ENCODE data around the gene LLGL1. TPM values are rescaled to one million over a fixed set of nuclear protein-coding genes. Genes with fewer than 3 reads are reported as not detected.

Gene LLGL1
- total RNA-seq, 2 experiments from 2014 or later, result 17.5 to 18.4 TPM

DNA sequence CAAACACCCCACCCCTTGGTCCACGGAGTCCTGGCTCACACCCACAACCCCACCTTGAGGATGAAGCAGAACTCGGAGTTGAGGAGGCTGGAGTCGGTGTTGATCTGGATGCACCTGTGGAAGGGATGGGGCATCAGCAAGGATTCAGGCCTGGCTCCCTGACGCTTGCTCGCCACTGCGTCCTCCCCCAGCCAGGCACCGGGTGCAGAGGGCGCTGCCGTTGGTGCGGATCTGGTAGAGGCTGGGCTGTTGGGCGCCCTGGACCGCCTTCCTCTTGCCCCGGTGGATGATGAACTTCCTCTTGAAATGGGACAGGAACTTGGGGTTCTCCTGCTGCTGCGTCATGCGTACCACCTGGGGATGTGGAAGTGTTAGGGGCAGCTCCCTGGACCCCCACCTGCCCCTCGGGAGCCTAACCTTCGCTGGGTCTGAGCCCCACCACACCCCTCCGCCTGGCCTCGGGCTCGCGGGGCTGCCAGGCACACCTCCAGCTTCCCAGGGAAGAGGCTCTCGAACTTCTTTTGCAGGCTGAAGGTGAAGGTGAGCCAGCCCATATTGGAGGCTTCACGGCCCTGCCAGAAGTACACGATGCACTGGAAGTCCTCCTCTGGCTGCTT, 20.8 kb downstream of the LLGL1 start:
- no peak for ATAC-seq
- H3K27me3 Mint-ChIP-seq, result no peaks in the 10 kb centered on the region
- no peaks in the 10 kb centered on the region for H3K4me1 Mint-ChIP-seq
- peaks cover 25% of the 10 kb centered on the region for H3K36me3 Mint-ChIP-seq (ENCODE audit: low read depth)
- CTCF ChIA-PET, result no interaction called here
- POLR2A ChIA-PET, result no interaction called here
- no peak overlapping the region for H3K27ac Mint-ChIP-seq
- intact Hi-C loops (cut with DNase I, micrococcal nuclease), result loop anchor here in 1 of 2 experiments (5.0 kb wide), 1 partner anchor 316 kb away; no protein-coding TSS in a partner anchor
- H3K9me3 Mint-ChIP-seq (ENCODE audit: low read depth), result no peaks in the 10 kb centered on the region
- no peak for DNase-seq
- no peak overlapping the region for H3K4me3 Mint-ChIP-seq

DNA sequence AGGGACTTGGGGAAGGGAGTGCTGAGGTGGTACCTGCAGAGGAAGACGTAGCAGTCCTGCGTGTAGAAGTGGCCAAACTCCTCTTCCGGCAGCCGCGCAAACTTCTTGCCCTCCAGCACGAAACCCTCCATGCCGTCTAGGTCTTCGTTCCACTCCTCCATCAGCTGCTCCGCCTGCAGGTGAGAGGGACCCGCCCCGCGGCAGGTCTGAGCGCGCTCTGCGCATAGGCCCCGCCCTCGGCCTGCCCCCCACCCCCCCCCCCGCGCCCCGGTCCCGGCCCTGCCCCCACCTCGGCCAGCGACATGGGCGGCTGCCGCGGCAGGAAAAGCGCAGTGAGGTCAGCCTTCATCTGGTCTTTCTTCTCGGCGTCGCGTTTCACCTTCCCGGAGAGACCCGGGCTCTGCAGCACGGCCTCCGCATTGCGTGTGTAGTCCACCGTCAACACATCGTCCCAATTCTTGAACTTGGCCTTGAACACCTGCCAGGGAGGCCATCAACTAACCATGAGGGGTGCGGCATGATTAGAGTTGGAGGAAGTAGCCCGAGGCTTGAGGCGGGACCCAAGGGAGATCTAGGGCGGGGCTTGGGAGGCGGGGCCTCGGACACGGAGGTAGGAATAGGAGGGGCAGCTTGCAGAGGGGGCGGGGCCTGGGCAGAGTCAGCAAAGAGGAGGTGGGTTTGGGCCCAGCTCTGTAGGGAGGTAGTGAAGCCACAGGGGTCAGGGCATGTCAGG, 21.6 kb downstream of the LLGL1 start:
- ChIA-PET POLR2A (no interaction called here), CTCF (interaction anchor here (0.6 to 2.1 kb wide), 4 partner anchors 9 to 100 kb away, joined by 4 to 7 read pairs (median 5); no protein-coding TSS in a partner anchor)
- peak; percentile 48 for ATAC-seq
- Mint-ChIP-seq H3K27ac (no peak overlapping the region), H3K9me3 (ENCODE audit: low read depth) (no peaks in the 10 kb centered on the region), H3K27me3 (no peaks in the 10 kb centered on the region), H3K36me3 (ENCODE audit: low read depth) (peaks cover 30% of the 10 kb centered on the region), H3K4me1 (no peaks in the 10 kb centered on the region), H3K4me3 (no peak overlapping the region)
- intact Hi-C loops (cut with DNase I, micrococcal nuclease), result loop anchor here in 1 of 2 experiments (5.0 kb wide), 1 partner anchor 315 kb away; no protein-coding TSS in a partner anchor
- peak; percentile 64 for DNase-seq

DNA sequence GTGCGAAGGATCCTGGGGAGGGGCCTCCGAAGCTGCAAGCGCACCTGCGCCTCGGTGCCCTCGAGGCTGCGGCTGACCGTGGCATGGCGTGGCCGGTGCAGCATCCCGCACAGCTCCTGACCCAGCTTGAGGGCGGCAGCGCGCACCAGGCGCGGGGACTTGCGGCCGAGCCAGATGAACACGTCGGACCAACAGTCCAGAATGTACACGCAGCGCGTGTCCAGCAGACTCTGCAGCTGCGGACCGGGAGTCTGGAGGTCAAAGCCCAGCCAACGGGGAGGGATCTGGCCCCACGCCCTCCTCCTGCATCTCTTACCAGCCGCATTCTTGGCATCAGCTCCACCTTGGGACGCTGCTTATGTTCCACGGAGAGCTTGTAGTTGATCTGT, 22.2 kb downstream of the LLGL1 start:
- H3K4me3 Mint-ChIP-seq, result no peak overlapping the region
- DNase-seq (no peak), ATAC-seq (no peak)
- H3K27me3 Mint-ChIP-seq, result no peaks in the 10 kb centered on the region
- no peak overlapping the region for H3K27ac Mint-ChIP-seq
- CTCF ChIA-PET, result interaction anchor here (0.6 to 2.1 kb wide), 4 partner anchors 9 to 101 kb away, joined by 4 to 7 read pairs (median 5); no protein-coding TSS in a partner anchor
- peaks cover 30% of the 10 kb centered on the region for H3K36me3 Mint-ChIP-seq (ENCODE audit: low read depth)
- H3K9me3 Mint-ChIP-seq (ENCODE audit: low read depth), result no peaks in the 10 kb centered on the region
- no peaks in the 10 kb centered on the region for H3K4me1 Mint-ChIP-seq
- POLR2A ChIA-PET, result no interaction called here
- intact Hi-C loops (cut with DNase I, micrococcal nuclease), result loop anchor here in 1 of 2 experiments (5.0 kb wide), 1 partner anchor 315 kb away; no protein-coding TSS in a partner anchor

DNA sequence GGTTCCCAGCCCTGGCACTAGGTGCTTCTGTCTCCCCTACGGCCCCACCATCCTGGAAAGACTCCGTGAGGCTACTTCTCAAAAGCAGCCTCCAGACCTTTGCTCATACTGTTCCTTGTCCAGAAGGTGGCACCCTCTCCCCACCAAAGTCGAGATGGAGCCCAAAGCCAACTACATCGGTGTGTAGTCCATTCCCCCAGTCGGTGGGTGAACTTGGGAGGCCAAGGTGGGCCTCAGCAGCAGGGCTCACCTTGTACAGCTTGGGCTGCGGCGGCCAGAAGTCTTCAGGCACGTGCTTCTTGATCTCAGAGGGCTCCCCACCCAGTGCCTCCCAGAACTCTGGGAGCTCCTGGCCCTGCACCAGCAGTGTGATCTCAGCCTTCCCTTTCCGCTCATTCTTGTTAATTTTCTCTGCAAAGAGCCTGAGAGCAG, 22.9 kb downstream of the LLGL1 start:
- Mint-ChIP-seq H3K27ac (no peak overlapping the region), H3K4me1 (no peaks in the 10 kb centered on the region), H3K27me3 (no peaks in the 10 kb centered on the region), H3K9me3 (ENCODE audit: low read depth) (no peaks in the 10 kb centered on the region), H3K36me3 (ENCODE audit: low read depth) (peaks cover 33% of the 10 kb centered on the region), H3K4me3 (no peak overlapping the region)
- ATAC-seq (peak; percentile 88), DNase-seq (peak; percentile 81)
- ChIA-PET CTCF (interaction anchor here (0.5 to 2.1 kb wide), 8 partner anchors 9 to 41 kb away, joined by 3 to 7 read pairs (median 4); no protein-coding TSS in a partner anchor), POLR2A (no interaction called here)
- intact Hi-C loops (cut with DNase I, micrococcal nuclease), result loop anchor here in 1 of 2 experiments (5.0 kb wide), 1 partner anchor 314 kb away; no protein-coding TSS in a partner anchor

DNA sequence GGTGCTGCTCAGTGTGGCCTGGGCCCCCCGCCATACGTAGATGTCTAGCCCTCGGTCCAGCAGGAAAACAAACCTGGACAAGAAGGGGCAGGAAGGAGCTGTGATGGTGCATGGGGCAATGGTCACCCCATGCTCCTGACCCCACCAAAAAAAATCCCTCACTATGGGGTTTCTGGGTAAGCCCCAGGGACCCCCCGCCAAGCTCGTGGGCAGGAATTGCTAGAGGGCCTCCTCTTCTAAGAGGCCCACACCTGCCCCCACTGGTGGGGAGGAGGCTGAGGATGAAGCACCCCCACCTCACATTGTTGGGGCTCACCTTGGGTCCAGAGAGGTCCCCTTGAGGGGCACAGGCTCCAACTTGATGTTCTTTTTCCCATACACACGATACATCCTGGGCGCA, 23.4 kb downstream of the LLGL1 start:
- no peaks in the 10 kb centered on the region for H3K9me3 Mint-ChIP-seq (ENCODE audit: low read depth)
- no peaks in the 10 kb centered on the region for H3K4me1 Mint-ChIP-seq
- no peak overlapping the region for H3K4me3 Mint-ChIP-seq
- POLR2A ChIA-PET, result no interaction called here
- intact Hi-C loops (cut with DNase I, micrococcal nuclease), result loop anchor here in 1 of 2 experiments (5.0 kb wide), 1 partner anchor 313 kb away; no protein-coding TSS in a partner anchor
- DNase-seq (no peak), ATAC-seq (no peak)
- peaks cover 38% of the 10 kb centered on the region for H3K36me3 Mint-ChIP-seq (ENCODE audit: low read depth)
- H3K27ac Mint-ChIP-seq, result no peak overlapping the region
- no peaks in the 10 kb centered on the region for H3K27me3 Mint-ChIP-seq
- CTCF ChIA-PET, result interaction anchor here (0.5 to 2.1 kb wide), 11 partner anchors 8 to 183 kb away, joined by 3 to 7 read pairs (median 4); no protein-coding TSS in a partner anchor

DNA sequence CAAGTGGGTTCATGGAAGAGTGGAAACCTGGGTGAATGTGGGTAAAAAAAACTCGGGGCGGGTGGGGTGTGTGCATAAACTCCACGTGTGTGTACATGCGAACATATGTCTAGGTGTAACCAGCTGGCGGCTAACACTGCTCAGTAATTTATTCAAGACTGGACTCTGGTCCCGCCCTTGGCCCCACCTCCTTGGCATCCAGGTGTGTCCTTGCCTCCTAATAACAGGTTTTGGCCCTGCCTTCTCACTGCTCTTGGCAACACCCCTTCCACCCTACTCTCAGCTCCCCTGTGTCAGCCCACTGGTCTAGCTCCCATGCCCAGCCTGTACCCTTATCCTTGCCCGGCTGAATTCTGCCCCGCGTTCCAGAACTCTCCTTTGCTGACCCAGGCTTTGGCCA, 24.8 kb downstream of the LLGL1 start:
- ChIA-PET POLR2A (no interaction called here), CTCF (no interaction called here)
- no peak for ATAC-seq
- no peaks in the 10 kb centered on the region for H3K4me1 Mint-ChIP-seq
- H3K27me3 Mint-ChIP-seq, result no peaks in the 10 kb centered on the region
- no peak overlapping the region for H3K27ac Mint-ChIP-seq
- H3K36me3 Mint-ChIP-seq (ENCODE audit: low read depth), result peaks cover 42% of the 10 kb centered on the region
- intact Hi-C loops (cut with DNase I, micrococcal nuclease), result no loop called here
- no peak for DNase-seq
- H3K9me3 Mint-ChIP-seq (ENCODE audit: low read depth), result no peaks in the 10 kb centered on the region
- no peak overlapping the region for H3K4me3 Mint-ChIP-seq

DNA sequence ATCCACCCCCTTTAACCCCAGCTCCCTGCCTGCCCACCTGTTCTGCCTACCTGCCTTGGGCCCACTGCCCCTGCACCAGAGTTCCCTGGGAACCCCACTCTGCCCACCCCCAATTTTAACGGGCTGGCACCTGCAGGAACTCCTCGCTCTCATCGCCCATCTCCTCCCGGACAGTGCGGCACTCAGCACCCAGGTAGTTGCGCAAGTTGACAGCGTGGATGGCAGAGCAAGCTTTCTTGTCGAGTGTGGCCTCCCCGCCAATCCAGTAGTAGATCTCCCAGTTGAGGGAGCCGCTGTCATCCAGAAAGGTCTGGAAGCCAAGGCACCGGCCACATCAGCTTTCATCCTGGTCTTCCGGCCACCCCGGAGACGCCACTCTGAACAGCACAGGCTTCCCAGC, 25.3 kb downstream of the LLGL1 start:
- intact Hi-C loops (cut with DNase I, micrococcal nuclease), result no loop called here
- Mint-ChIP-seq H3K36me3 (ENCODE audit: low read depth) (peaks cover 39% of the 10 kb centered on the region), H3K9me3 (ENCODE audit: low read depth) (no peaks in the 10 kb centered on the region), H3K27me3 (no peaks in the 10 kb centered on the region), H3K4me3 (no peak overlapping the region), H3K4me1 (no peaks in the 10 kb centered on the region), H3K27ac (no peak overlapping the region)
- ATAC-seq, result no peak
- POLR2A ChIA-PET, result no interaction called here
- DNase-seq, result no peak
- CTCF ChIA-PET, result no interaction called here

DNA sequence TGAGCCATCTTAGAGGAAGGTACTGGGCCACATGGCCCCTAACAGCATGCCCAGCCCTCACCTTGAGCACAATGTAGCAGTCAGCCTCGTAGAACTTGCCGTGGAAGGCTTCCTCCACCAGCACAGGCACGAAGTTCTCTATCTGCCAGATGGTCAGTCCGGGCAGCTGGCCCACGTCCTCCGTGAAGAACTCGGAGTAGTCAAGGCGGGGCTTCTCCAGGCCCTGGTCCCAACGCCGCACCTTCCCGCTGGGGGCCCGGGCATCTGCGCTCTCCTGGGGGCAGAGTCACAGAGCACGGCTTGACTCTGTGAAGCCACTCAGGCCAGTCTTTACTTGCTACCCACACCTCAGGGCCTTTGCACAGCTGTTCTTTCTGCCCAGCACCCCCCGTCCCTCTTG, 25.8 kb downstream of the LLGL1 start:
- ChIA-PET CTCF (no interaction called here), POLR2A (no interaction called here)
- H3K9me3 Mint-ChIP-seq (ENCODE audit: low read depth), result no peaks in the 10 kb centered on the region
- DNase-seq, result no peak
- peaks cover 3% of the 10 kb centered on the region for H3K4me1 Mint-ChIP-seq
- intact Hi-C loops (cut with DNase I, micrococcal nuclease), result no loop called here
- H3K4me3 Mint-ChIP-seq, result no peak overlapping the region
- H3K36me3 Mint-ChIP-seq (ENCODE audit: low read depth), result peaks cover 39% of the 10 kb centered on the region
- no peak overlapping the region for H3K27ac Mint-ChIP-seq
- no peaks in the 10 kb centered on the region for H3K27me3 Mint-ChIP-seq
- no peak for ATAC-seq

DNA sequence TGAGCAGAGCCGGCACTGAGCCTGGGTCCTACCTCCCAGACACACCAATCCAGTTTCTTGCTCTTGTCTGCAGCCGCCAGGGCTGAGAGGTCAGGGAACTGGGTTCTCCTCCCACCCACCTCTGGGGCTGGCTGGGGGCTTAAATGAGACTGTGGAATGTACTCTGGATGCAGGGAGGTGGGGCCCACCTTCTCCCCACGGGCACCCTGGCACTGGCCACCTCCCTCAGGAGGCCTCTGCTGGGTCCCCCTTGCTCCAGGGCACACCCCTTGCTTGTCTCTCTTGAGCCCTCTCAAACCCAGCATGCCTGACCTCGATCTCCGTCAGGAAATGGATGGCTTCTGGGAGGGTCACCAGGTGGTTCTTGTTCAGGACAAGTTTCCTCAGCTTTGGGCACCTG, 26.7 kb downstream of the LLGL1 start:
- intact Hi-C loops (cut with DNase I, micrococcal nuclease), result no loop called here
- peaks cover 40% of the 10 kb centered on the region for H3K36me3 Mint-ChIP-seq (ENCODE audit: low read depth)
- POLR2A ChIA-PET, result no interaction called here

DNA sequence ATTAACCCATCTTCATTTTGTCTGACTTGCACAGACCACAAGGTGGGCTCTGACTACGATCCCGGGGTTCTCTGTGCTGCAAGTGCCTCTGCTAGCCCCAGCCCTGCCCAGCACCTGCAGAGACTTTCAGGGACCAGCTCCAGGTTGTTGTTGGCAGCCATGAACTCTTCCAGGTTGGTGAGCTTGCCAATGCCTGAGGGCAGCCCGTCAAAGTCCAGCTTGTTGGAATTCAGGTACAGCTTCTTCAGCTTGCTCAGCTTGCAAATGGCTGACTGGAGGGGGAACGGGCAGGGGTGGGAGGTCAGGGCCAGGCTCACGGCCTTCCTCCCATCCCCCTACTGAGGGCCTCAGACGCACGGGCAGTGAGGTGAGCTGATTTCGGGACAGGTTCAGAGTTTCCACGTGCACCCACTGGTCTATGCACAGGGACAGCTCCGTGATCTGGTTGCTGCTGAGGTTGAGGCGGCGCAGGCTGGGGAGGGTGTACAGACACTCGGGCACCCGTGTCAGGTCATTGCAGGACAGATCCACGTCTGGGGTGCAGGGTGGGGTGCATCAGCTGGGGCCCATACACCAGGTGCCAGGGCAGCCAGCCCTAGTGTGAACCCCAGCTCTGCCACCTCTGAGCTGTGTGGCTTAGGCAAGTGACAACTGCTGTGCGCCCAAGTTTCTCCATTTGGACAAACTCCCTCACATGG, 27.9 kb downstream of the LLGL1 start:
- CTCF ChIA-PET, result interaction anchor here (0.6 kb wide), 1 partner anchor 295 kb away, joined by 3 read pairs; no protein-coding TSS in a partner anchor
- intact Hi-C loops (cut with DNase I, micrococcal nuclease), result no loop called here
- POLR2A ChIA-PET, result no interaction called here
- ATAC-seq, result no peak
- no peak for DNase-seq
- no peak overlapping the region for H3K27ac Mint-ChIP-seq
- no peak overlapping the region for H3K4me3 Mint-ChIP-seq
- peaks cover 18% of the 10 kb centered on the region for H3K4me1 Mint-ChIP-seq
- peaks cover 34% of the 10 kb centered on the region for H3K36me3 Mint-ChIP-seq (ENCODE audit: low read depth)
- H3K27me3 Mint-ChIP-seq, result no peaks in the 10 kb centered on the region
- no peaks in the 10 kb centered on the region for H3K9me3 Mint-ChIP-seq (ENCODE audit: low read depth)

More for the DNA sequence above, 26.7 kb downstream of the LLGL1 start:
- DNase-seq (no peak), ATAC-seq (no peak)
- Mint-ChIP-seq H3K4me3 (no peak overlapping the region), H3K27ac (no peak overlapping the region), H3K9me3 (ENCODE audit: low read depth) (no peaks in the 10 kb centered on the region), H3K27me3 (no peaks in the 10 kb centered on the region), H3K4me1 (peaks cover 11% of the 10 kb centered on the region)
- CTCF ChIA-PET, result no interaction called here

DNA sequence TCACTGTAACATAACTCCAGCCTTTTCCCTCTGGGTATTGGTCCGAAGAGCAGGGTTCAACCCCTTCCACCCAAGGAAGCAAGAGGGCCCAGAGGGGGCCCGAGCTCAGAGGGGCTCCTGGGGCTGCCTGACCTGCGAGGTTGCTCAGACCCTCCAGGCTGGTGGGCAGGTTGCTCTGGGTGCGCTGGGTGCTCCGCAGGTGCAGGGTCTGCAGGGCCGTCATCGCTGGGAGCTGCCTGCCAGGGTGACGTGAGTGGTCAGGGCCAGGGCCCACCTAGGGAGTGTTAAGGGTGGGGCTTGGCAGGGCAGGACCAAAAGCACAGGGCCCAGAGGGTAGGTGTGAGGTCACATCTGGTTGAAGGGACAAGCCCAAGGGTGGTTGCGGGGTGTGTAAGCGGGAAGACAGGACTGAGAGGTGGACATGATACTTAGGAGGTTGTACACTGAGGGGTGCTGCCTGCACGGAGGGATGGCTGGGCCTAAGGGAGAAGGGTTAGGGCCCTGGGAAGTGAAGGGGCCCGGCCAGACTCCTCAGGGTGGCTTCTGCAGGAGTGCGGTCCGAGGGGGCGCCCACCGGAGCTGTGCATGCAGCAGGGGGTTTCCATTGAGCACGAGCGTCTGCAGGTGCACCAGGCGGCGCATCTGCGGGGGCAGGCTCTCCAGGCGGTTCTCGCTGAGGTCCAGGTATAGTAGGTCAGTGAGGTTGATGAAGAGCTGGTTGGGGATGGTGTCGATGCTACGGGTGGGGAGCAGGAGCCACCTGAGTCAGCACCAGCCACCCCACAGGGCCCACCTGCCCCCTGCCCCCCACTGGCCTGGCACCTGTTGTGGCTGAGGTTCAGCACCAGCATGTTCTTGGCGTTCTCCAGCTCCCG, 28.7 kb downstream of the LLGL1 start:
- Mint-ChIP-seq H3K27me3 (no peaks in the 10 kb centered on the region), H3K4me3 (no peak overlapping the region), H3K4me1 (peaks cover 21% of the 10 kb centered on the region), H3K36me3 (ENCODE audit: low read depth) (peaks cover 33% of the 10 kb centered on the region), H3K27ac (no peak overlapping the region), H3K9me3 (ENCODE audit: low read depth) (no peaks in the 10 kb centered on the region)
- no peak for ATAC-seq
- intact Hi-C loops (cut with DNase I, micrococcal nuclease), result no loop called here
- POLR2A ChIA-PET, result no interaction called here
- CTCF ChIA-PET, result interaction anchor here (1.2 kb wide), 1 partner anchor 36 kb away, joined by 3 read pairs; no protein-coding TSS in a partner anchor
- no peak for DNase-seq

All from activated CD4-positive, alpha-beta T cell treated with anti-CD3 and anti-CD28 coated beads for 36 hours (primary cell).